ENCODE measurements around the gene PHF20.

DNA sequence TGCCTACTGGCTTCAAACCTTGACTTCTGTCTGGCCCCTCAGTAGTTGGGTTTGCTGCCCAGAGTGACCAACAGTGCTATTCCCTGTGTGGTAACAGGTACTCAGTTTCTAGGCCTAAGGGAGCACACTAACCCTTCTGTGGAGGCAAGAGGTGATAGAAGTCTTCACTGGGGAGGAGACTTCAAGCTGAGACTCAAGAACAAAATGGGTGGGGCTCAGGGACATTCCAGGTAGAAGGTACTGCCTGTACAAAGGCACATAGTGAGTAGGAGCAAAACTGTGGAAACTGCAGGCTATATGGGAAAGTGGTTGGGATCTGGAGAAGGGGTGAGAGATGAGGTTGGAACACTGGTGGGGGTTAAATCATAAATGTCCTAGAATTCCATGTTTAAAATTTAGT, 184.8 kb downstream of the PHF20 start:
- TF ChIP-seq EZH2phosphoT487 (IDR thresholded peaks at IDR 0.05; ENCODE audit: borderline replicate concordance, low read length): no peak
- TF ChIP-seq, protein P1, sequence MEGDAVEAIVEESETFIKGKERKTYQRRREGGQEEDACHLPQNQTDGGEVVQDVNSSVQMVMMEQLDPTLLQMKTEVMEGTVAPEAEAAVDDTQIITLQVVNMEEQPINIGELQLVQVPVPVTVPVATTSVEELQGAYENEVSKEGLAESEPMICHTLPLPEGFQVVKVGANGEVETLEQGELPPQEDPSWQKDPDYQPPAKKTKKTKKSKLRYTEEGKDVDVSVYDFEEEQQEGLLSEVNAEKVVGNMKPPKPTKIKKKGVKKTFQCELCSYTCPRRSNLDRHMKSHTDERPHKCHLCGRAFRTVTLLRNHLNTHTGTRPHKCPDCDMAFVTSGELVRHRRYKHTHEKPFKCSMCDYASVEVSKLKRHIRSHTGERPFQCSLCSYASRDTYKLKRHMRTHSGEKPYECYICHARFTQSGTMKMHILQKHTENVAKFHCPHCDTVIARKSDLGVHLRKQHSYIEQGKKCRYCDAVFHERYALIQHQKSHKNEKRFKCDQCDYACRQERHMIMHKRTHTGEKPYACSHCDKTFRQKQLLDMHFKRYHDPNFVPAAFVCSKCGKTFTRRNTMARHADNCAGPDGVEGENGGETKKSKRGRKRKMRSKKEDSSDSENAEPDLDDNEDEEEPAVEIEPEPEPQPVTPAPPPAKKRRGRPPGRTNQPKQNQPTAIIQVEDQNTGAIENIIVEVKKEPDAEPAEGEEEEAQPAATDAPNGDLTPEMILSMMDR (conservative IDR thresholded peaks at IDR 0.05; ENCODE audit: low read depth, low read length): no peak
